Neural progenitor cell (in vitro differentiated cells): ENCODE results near the gene CCDC117. TPM values are rescaled to one million over a fixed set of nuclear protein-coding genes. Genes with fewer than 3 reads are reported as not detected.
A peak's percentile ranks its signal among the peaks of the same experiment; 100 is the strongest.
"Not testable (repeated sequence)": the region's sequence is repeated elsewhere in the genome, so short reads cannot be mapped to it uniquely, and the experiment has no call there.

ENCODE experiments used
- DNase-seq: peaks from one replicate; pipeline ENCODE4 v3.0.0-alpha.2; 2016; ENCODE audit warnings: low spot score
- H2AFZ ChIP-seq: fragments of 200-600 bp; sonication (generic); replicated peaks from 2 replicates; pipeline ENCODE4 v1.6.1; 2016; ENCODE audit warnings: antibody characterized with exemption
- H3F3A ChIP-seq: fragments of 200-600 bp; sonication (generic); 2 replicates; pipeline ENCODE4 v1.6.1; 2016; ENCODE audit warnings: antibody characterized with exemption, low read depth
- H3K27ac ChIP-seq: fragments of 200-600 bp; sonication (generic); 2 replicates; pipeline ENCODE4 v1.5.1; 2016; ENCODE audit warnings: mild to moderate bottlenecking
- H3K27me3 ChIP-seq: fragments of 200-600 bp; sonication (generic); 2 replicates; pipeline ENCODE4 v1.6.1; 2016; ENCODE audit warnings: mild to moderate bottlenecking, moderate library complexity
- H3K36me3 ChIP-seq: fragments of 200-600 bp; sonication (generic); 2 replicates; pipeline ENCODE4 v1.5.1; 2016
- H3K4me1 ChIP-seq: fragments of 200-600 bp; sonication (generic); 2 replicates; pipeline ENCODE4 v1.6.1; 2016; ENCODE audit warnings: mixed run types
- H3K4me2 ChIP-seq: fragments of 200-600 bp; sonication (generic); 2 replicates; pipeline ENCODE4 v1.6.1; 2016
- H3K4me3 ChIP-seq: fragments of 200-600 bp; sonication (generic); 2 replicates; pipeline ENCODE4 v1.5.1; 2016
- H3K79me2 ChIP-seq: fragments of 200-600 bp; sonication (generic); 2 replicates; pipeline ENCODE4 v1.6.1; 2016; ENCODE audit warnings: low read depth
- H3K9ac ChIP-seq: fragments of 200-600 bp; sonication (generic); 2 replicates; pipeline ENCODE4 v1.6.1; 2016
- H3K9me3 ChIP-seq: fragments of 200-600 bp; sonication (generic); 2 replicates; pipeline ENCODE4 v1.5.1; 2016; ENCODE audit warnings: low read depth
- H4K20me1 ChIP-seq: fragments of 200-600 bp; sonication (generic); 2 replicates; pipeline ENCODE4 v1.6.1; 2016; ENCODE audit warnings: low read depth
- H3K27ac Mint-ChIP-seq: 3 replicates; pipeline ENCODE4 v1.8.0; 2021; ENCODE audit warnings: mixed read lengths
- H3K27me3 Mint-ChIP-seq: 2 replicates; pipeline ENCODE4 v1.8.0; 2022; ENCODE audit warnings: low read depth, mild to moderate bottlenecking, inconsistent platforms, moderate library complexity, mixed read lengths; ENCODE audit not compliant: insufficient read depth
- H3K36me3 Mint-ChIP-seq: 3 replicates; pipeline ENCODE4 v1.8.0; 2021; ENCODE audit warnings: mixed read lengths
- H3K4me1 Mint-ChIP-seq: 3 replicates; pipeline ENCODE4 v1.8.0; 2021; ENCODE audit warnings: mixed read lengths
- H3K4me3 Mint-ChIP-seq: 3 replicates; pipeline ENCODE4 v1.8.0; 2021; ENCODE audit warnings: mild to moderate bottlenecking, moderate library complexity, mixed read lengths
- H3K9me3 Mint-ChIP-seq: 3 replicates; pipeline ENCODE4 v1.8.0; 2020; ENCODE audit warnings: mixed read lengths
- CTCF ChIP-seq: fragments of 200-600 bp; sonication (generic); IDR thresholded peaks from 2 replicates; pipeline ENCODE4 v1.5.1; 2017; ENCODE audit warnings: antibody characterized with exemption, mild to moderate bottlenecking
- EZH2 ChIP-seq: fragments of 200-600 bp; sonication (generic); IDR thresholded peaks from 2 replicates; pipeline ENCODE4 v1.6.1; 2017; ENCODE audit warnings: antibody characterized with exemption, mild to moderate bottlenecking, moderate library complexity
- EZH2phosphoT487 ChIP-seq: fragments of 200-600 bp; sonication (generic); IDR thresholded peaks from 2 replicates; pipeline ENCODE4 v1.6.1; 2017; ENCODE audit warnings: antibody characterized with exemption
- total RNA-seq: library from RNA; depleted of rRNA; stranded (reverse); fragments of >200 nt; gene quantifications from 2 replicates; pipeline ENCODE4 v1.2.3, GENCODE V29; 2015; ENCODE audit warnings: low replicate concordance

The CCDC117 gene
- total RNA-seq, 1 donor from 2014 or later: 80.2 TPM

GRCh38 chr22:28801845-28802594 is 29.5 kb downstream of the CCDC117 start:
- Histone ChIP-seq H2AFZ (no peak overlapping the region), H3K4me3 (no peak overlapping the region)
- H3K9me3 Mint-ChIP-seq: no peaks in the 10 kb centered on the region

GRCh38 chr22:28802595-28803123 is 30.2 kb downstream of the CCDC117 start:
- Histone ChIP-seq H3K27ac (no peak overlapping the region), H2AFZ (no peak overlapping the region), H3K9ac (no peak overlapping the region), H3K4me2 (no peak overlapping the region), H3K9me3 (no peaks in the 10 kb centered on the region), H3K79me2 (peaks cover 34% of the 10 kb centered on the region), H3K4me3 (no peak overlapping the region), H4K20me1 (peaks cover 21% of the 10 kb centered on the region), H3K36me3 (no peaks in the 10 kb centered on the region), H3K4me1 (peaks cover 20% of the 10 kb centered on the region), H3K27me3 (no peaks in the 10 kb centered on the region), H3F3A (peaks cover 26% of the 10 kb centered on the region)
- Mint-ChIP-seq H3K4me3 (peak overlapping the region; percentile 77), H3K27me3 (no peaks in the 10 kb centered on the region), H3K4me1 (peaks cover 37% of the 10 kb centered on the region), H3K27ac (no peak overlapping the region), H3K9me3 (no peaks in the 10 kb centered on the region), H3K36me3 (peaks cover 3% of the 10 kb centered on the region)
- no peak for DNase-seq
- TF ChIP-seq EZH2phosphoT487 (no peak), EZH2 (no peak), CTCF (no peak)

More at GRCh38 chr22:28801845-28802594, 29.5 kb downstream of the CCDC117 start:
- H3K9ac ChIP-seq: no peak overlapping the region
- peaks cover 20% of the 10 kb centered on the region for H3K4me1 ChIP-seq
- no peak overlapping the region for H3K27ac ChIP-seq
- no peaks in the 10 kb centered on the region for H3K36me3 ChIP-seq
- peak overlapping the region; percentile 95 for H3K4me2 ChIP-seq
- H3F3A ChIP-seq: peaks cover 27% of the 10 kb centered on the region
- Mint-ChIP-seq H3K4me1 (peaks cover 37% of the 10 kb centered on the region), H3K4me3 (peak overlapping the region; percentile 77), H3K27me3 (no peaks in the 10 kb centered on the region), H3K27ac (peak overlapping the region; percentile 33), H3K36me3 (peaks cover 3% of the 10 kb centered on the region)
- H3K79me2 ChIP-seq: peaks cover 41% of the 10 kb centered on the region
- peaks cover 21% of the 10 kb centered on the region for H4K20me1 ChIP-seq
- no peak for TF ChIP-seq EZH2
- no peak for TF ChIP-seq CTCF
- no peak for TF ChIP-seq EZH2phosphoT487
- DNase-seq: no peak
- H3K27me3 ChIP-seq: no peaks in the 10 kb centered on the region
- H3K9me3 ChIP-seq: no peaks in the 10 kb centered on the region

DNA sequence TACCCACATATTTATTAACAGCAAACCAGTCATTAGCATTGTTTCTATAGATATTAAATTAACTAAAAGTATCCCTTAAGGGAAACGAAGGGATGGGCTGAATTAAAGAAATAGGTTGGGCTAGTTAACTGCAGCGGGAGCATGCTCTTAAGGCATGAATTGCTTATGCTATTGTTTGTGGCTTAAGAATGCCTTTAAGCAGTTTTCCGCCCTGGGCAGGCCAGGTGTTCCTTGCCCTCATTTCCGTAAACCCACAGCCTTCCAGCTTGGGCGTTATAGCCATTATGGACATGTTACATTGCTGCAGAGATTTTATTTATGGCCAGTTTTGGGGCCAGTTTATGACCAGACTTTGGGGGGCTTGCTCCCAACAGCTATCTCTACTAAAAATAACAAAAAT is 32.9 kb downstream of the CCDC117 start:
- peaks cover 12% of the 10 kb centered on the region for H3K4me1 ChIP-seq
- not testable (repeated sequence) for H3K4me3 ChIP-seq, H3K9me3 ChIP-seq, H4K20me1 ChIP-seq, DNase-seq, H3K36me3 ChIP-seq, H3K27me3 ChIP-seq, H3K9me3 Mint-ChIP-seq, H3K27ac Mint-ChIP-seq, H3K4me2 ChIP-seq, H3K79me2 ChIP-seq, H3K9ac ChIP-seq, H3K4me3 Mint-ChIP-seq, H3K27me3 Mint-ChIP-seq, H3K27ac ChIP-seq, H2AFZ ChIP-seq, H3K36me3 Mint-ChIP-seq
- H3F3A ChIP-seq: peaks cover 20% of the 10 kb centered on the region
- peaks cover 27% of the 10 kb centered on the region for H3K4me1 Mint-ChIP-seq

DNA sequence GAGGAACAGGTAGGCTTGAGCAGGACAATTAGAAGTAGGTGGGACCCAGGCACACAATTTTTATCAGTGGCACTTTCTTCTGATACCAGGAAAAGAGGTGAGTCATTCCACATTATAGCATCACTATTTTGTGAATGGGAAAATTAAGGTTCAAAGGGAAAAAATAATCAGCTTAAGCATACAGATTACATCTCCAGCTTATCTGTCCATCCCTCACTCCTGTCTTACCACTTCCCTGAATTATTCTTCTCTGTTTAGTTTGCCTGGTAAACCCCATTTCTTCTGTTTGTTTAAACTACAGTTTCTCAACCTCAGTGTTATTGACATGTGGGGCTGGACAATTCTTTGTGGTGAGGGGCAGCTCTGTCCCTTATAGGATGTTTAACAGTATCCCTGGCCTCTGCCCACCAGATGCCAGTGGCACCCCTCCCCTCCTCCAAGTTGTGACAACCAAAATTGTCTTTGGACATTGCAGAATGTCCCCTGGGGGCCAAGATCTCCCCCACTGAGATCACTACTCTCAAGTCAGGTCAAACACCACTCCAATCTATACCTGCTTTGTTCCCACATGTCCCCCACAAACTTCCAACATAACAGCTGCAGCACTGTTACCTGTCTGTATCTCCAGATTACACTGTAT is 36.3 kb downstream of the CCDC117 start:
- DNase-seq: no peak
- Histone ChIP-seq H3K4me3 (no peak overlapping the region), H2AFZ (no peak overlapping the region), H3K4me2 (no peak overlapping the region), H3K4me1 (no peaks in the 10 kb centered on the region), H4K20me1 (no peaks in the 10 kb centered on the region), H3K27me3 (no peaks in the 10 kb centered on the region), H3K79me2 (no peaks in the 10 kb centered on the region), H3F3A (no peaks in the 10 kb centered on the region), H3K9ac (no peak overlapping the region), H3K27ac (no peak overlapping the region), H3K36me3 (no peaks in the 10 kb centered on the region), H3K9me3 (no peaks in the 10 kb centered on the region)
- Mint-ChIP-seq H3K27ac (peak overlapping the region; percentile 74), H3K36me3 (peaks cover 5% of the 10 kb centered on the region), H3K4me3 (no peak overlapping the region), H3K27me3 (peaks cover 4% of the 10 kb centered on the region), H3K9me3 (no peaks in the 10 kb centered on the region), H3K4me1 (peaks cover 18% of the 10 kb centered on the region)
- TF ChIP-seq EZH2: no peak
- no peak for TF ChIP-seq EZH2phosphoT487
- TF ChIP-seq CTCF: no peak
